B cell (primary cell): Measurements from ENCODE around the gene PEX16.

ENCODE experiments used
- CTCF ChIP-seq: fragments of 200-600 bp; IDR thresholded peaks from one replicate; pipeline ENCODE4 v1.8.0; 2022; ENCODE audit warnings: antibody characterized with exemption, mild to moderate bottlenecking
- EZH2 ChIP-seq: IDR thresholded peaks from 2 replicates; pipeline ENCODE4 v1.6.1; 2012; ENCODE audit warnings: borderline replicate concordance, low read depth, mild to moderate bottlenecking, moderate library complexity, low read length; ENCODE audit not compliant: insufficient read depth, poor library complexity, severe bottlenecking

GRCh38 chr11:45960387-45961095, 42.9 kb upstream of the PEX16 start:
- TF ChIP-seq CTCF: no peak
- no peak for TF ChIP-seq EZH2
